A172 (cell line): ENCODE data around the gene PPFIA1. TPM values are rescaled to one million over a fixed set of nuclear protein-coding genes. Genes with fewer than 3 reads are reported as not detected.
"Not testable (repeated sequence)": the region's sequence is repeated elsewhere in the genome, so short reads cannot be mapped to it uniquely, and the experiment has no call there.

Source experiments
- DNase-seq: peaks from one replicate; pipeline ENCODE4 v3.0.0-alpha.2; 2015; ENCODE audit warnings: low spot score
- total RNA-seq: library from RNA; depleted of rRNA; stranded (reverse); fragments of >200 nt; shearing (Covaris generic); gene quantifications from 2 replicates; pipeline ENCODE4 v1.2.3, GENCODE V29; 2014

PPFIA1 gene
- total RNA-seq, 1 experiment from 2014 or later = 65.9 TPM

GRCh38 chr11:70394211-70394950 is 123.9 kb downstream of the PPFIA1 start:
- DNase-seq = no peak

- DNase-seq = peak; percentile 35
These were observed 127.0 kb downstream of the PPFIA1 start for GRCh38 chr11:70397336-70397982.

GRCh38 chr11:70397983-70398833 is 127.7 kb downstream of the PPFIA1 start, which contains the start of gene CTTN:
Gene CTTN, plus strand, starts transcription at chr11:70398529. Its CDS starts 8,769 bp downstream, at chr11:70407298.
- DNase-seq = peak; percentile 64

- no peak for DNase-seq
These were observed 128.6 kb downstream of the PPFIA1 start for GRCh38 chr11:70398834-70399680.

- DNase-seq = peak; percentile 94
These were observed 129.2 kb downstream of the PPFIA1 start for GRCh38 chr11:70399681-70400112.

- DNase-seq = no peak
These were observed 130.2 kb downstream of the PPFIA1 start for GRCh38 chr11:70400643-70401042.

- DNase-seq = no peak
These were observed 131.5 kb downstream of the PPFIA1 start for GRCh38 chr11:70402016-70402415.

- no peak for DNase-seq
These were observed 132.2 kb downstream of the PPFIA1 start for GRCh38 chr11:70402685-70403084.

- DNase-seq = no peak
These were observed 133.8 kb downstream of the PPFIA1 start for GRCh38 chr11:70404244-70404643.

- no peak for DNase-seq
These were observed 135.3 kb downstream of the PPFIA1 start for GRCh38 chr11:70405679-70406395.

- DNase-seq = no peak
These were observed 136.6 kb downstream of the PPFIA1 start for GRCh38 chr11:70407121-70407520.

GRCh38 chr11:70407814-70408213 is 137.3 kb downstream of the PPFIA1 start:
- no peak for DNase-seq

- not testable (repeated sequence) for DNase-seq
These were observed 137.8 kb downstream of the PPFIA1 start for GRCh38 chr11:70408326-70408725.

GRCh38 chr11:70409437-70409836 is 138.9 kb downstream of the PPFIA1 start:
- DNase-seq = no peak

- DNase-seq = no peak
These were observed 139.4 kb downstream of the PPFIA1 start for GRCh38 chr11:70409871-70410270.

GRCh38 chr11:70410276-70411205 is 140.1 kb downstream of the PPFIA1 start:
- no peak for DNase-seq

GRCh38 chr11:70411713-70412452 is 141.4 kb downstream of the PPFIA1 start:
- no peak for DNase-seq

- no peak for DNase-seq
These were observed 142.7 kb downstream of the PPFIA1 start for GRCh38 chr11:70413151-70413550.
